Measurements from ENCODE around the gene OR1L1.

DNA sequence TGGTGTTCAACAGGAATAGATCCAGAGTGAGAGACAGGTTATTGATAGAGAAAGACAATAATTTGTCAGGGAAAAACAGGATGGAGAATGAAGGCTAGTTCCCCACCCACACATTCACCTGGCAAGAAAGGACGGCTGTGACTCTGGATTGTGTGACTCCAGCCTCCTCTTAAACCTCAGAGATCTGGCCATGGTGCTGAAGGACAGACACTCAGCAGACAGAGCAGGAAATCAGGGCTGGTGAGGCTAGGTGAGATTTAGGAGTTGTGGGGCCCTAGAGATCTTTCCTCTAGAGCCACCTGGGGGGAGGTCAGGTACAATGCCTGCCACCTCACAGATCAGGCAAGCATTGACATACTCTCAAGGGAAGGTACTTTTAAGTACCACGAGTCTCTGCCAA is 19.3 kb upstream of the OR1L1 start:
- no peak for TF ChIP-seq JUNB (CRISPR knock-in tag; conservative IDR thresholded peaks at IDR 0.05)
- no peak for TF ChIP-seq SUPT5H (IDR thresholded peaks at IDR 0.05)
